K562 (cell line): ENCODE measurements around the gene ITGB2. TPM values are rescaled to one million over a fixed set of nuclear protein-coding genes. Genes with fewer than 3 reads are reported as not detected.

Source experiments
- ATAC-seq: fragments of 200-7000 bp; cut with Tn5 transposase; 3 replicates; pipeline ENCODE4 v1.9.1; 2020; ENCODE audit warnings: moderate library complexity
- BruUV-seq: library from RNA; stranded (reverse); fragments of 400-500 nt; replicated peaks from 2 replicates; lab custom pipeline; 2021; lab: Mats Ljungman, UMichigan
- CTCF ChIA-PET: fragments of 300-600 bp; formaldehyde crosslinking; extraction: SDS; loops from one replicate; lab custom pipeline; 2021; ENCODE audit warnings: low intra/inter-chr PET ratio; lab: Yijun Ruan, JAX
- POLR2A ChIA-PET: fragments of 300-600, 350-650 bp; sonication (Branson Sonifier 250); formaldehyde crosslinking; extraction: SDS; loops from one replicate; lab custom pipeline; 2021; ENCODE audit warnings: antibody characterized with exemption, inconsistent platforms; lab: Yijun Ruan, JAX
- DNase-seq, 4 experiments: peaks; one replicate each; pipeline versions ENCODE4 v3.0.0 to v3.0.0-alpha.2; 2011 to 2018; ENCODE audit warnings: low spot score in 3 of 4, mixed read lengths in 3 of 4; ENCODE audit errors: extremely low read depth in 1 of 4
- FAIRE-seq: peaks from 2 replicates; lab custom pipeline; 2011; peaks lifted over from hg19 to GRCh38; lab: Jason Lieb, UNC
- H2AFZ ChIP-seq: 2 replicates; pipeline ENCODE4 v1.6.0; 2011; ENCODE audit warnings: low read depth, low read length, control low read depth, inconsistent platforms
- H3K27ac ChIP-seq: fragments of 200-600 bp; 3 replicates; pipeline ENCODE4 v1.8.0; 2011; ENCODE audit warnings: low read depth, mild to moderate bottlenecking, control low read depth, inconsistent platforms, low read length, moderate library complexity, mixed read lengths; ENCODE audit errors: extremely low read depth
- H3K27me3 ChIP-seq, 2 experiments: fragments of 300-600 bp in 1 of 2; 2 replicates in 1 of 2; 3 replicates in 1 of 2; pipeline versions ENCODE4 v1.6.0 to v1.8.0; 2011; ENCODE audit warnings: inconsistent platforms in 2 of 2, low read length in 2 of 2, mild to moderate bottlenecking in 1 of 2, mixed read lengths in 1 of 2, moderate library complexity in 1 of 2; ENCODE audit not compliant: control insufficient read depth in 2 of 2, insufficient read depth in 2 of 2
- H3K36me3 ChIP-seq: fragments of 300-600 bp; 3 replicates; pipeline ENCODE4 v1.8.0; 2011; ENCODE audit warnings: mild to moderate bottlenecking, low read length, inconsistent platforms; ENCODE audit not compliant: control insufficient read depth, insufficient read depth
- H3K4me1 ChIP-seq, 2 experiments: fragments of 200-600 bp in 1 of 2; replicated peaks in 1 of 2; 2 replicates in 1 of 2; 3 replicates in 1 of 2; pipeline versions ENCODE4 v1.5.1 to v1.8.0; 2011; ENCODE audit warnings: inconsistent platforms in 2 of 2, low read length in 2 of 2, mild to moderate bottlenecking in 1 of 2, mixed read lengths in 1 of 2, moderate library complexity in 1 of 2; ENCODE audit not compliant: control insufficient read depth in 2 of 2, insufficient read depth in 2 of 2
- H3K4me2 ChIP-seq: 2 replicates; pipeline ENCODE4 v1.6.1; 2011; ENCODE audit warnings: low read length, control low read depth, inconsistent platforms, mixed read lengths; ENCODE audit not compliant: insufficient read depth
- H3K4me3 ChIP-seq: fragments of 200-600 bp; sonication (generic), shearing (Covaris generic); 2 replicates; pipeline ENCODE4 v1.5.1; 2016; ENCODE audit warnings: control low read depth, inconsistent platforms
- H3K79me2 ChIP-seq: fragments of 200-600 bp; 3 replicates; pipeline ENCODE4 v1.8.0; 2011; ENCODE audit warnings: low read length, inconsistent platforms; ENCODE audit not compliant: control insufficient read depth, insufficient read depth
- H3K9ac ChIP-seq, 2 experiments: 2 replicates each; pipeline versions ENCODE4 v1.6.0 to v1.6.1; 2011; ENCODE audit warnings: low read depth in 2 of 2, low read length in 2 of 2, control low read depth in 1 of 2, inconsistent platforms in 1 of 2, mild to moderate bottlenecking in 1 of 2, mixed read lengths in 1 of 2; ENCODE audit not compliant: insufficient read depth in 1 of 2
- H3K9me1 ChIP-seq: one replicate; pipeline ENCODE4 v1.6.0; 2011; ENCODE audit warnings: inconsistent platforms, mild to moderate bottlenecking, low read length, moderate library complexity; ENCODE audit not compliant: control insufficient read depth, insufficient read depth
- H3K9me3 ChIP-seq: replicated peaks from 2 replicates; pipeline ENCODE4 v1.5.1; 2011; ENCODE audit warnings: low read depth, low read length, inconsistent platforms; ENCODE audit not compliant: control insufficient read depth, insufficient read depth
- H4K20me1 ChIP-seq: replicated peaks from 2 replicates; pipeline ENCODE4 v1.6.1; 2011; ENCODE audit warnings: low read length, inconsistent platforms, mixed read lengths; ENCODE audit not compliant: control insufficient read depth, insufficient read depth
- CXXC5 ChIP-seq: fragments of 250-450 bp; sonication (Bioruptor Pico); IDR thresholded peaks from 2 replicates; pipeline ENCODE4 v1.8.0; 2022; ENCODE audit warnings: inconsistent platforms, mild to moderate bottlenecking, moderate library complexity
- GATAD2A ChIP-seq: fragments of 450-650 bp; IDR thresholded peaks from 2 replicates; pipeline ENCODE4 v1.6.1; 2017
- HIVEP1 ChIP-seq: fragments of 250-450 bp; sonication (Bioruptor Pico); IDR thresholded peaks from 2 replicates; pipeline ENCODE4 v1.4.0; 2020; ENCODE audit warnings: mild to moderate bottlenecking
- NR2C1 ChIP-seq, 2 experiments: fragments of 450-650 bp; IDR thresholded peaks; 2 replicates each; pipeline ENCODE4 v1.6.1; 2017; ENCODE audit warnings: mild to moderate bottlenecking in 2 of 2, antibody characterized with exemption in 1 of 2, inconsistent platforms in 1 of 2, missing compliant biosample characterization in 1 of 2, missing genetic modification characterization in 1 of 2
- POLR2G ChIP-seq: fragments of 200-400 bp; formaldehyde crosslinking; IDR thresholded peaks from 2 replicates; pipeline ENCODE4 v1.6.1; 2017; ENCODE audit warnings: low read depth, mild to moderate bottlenecking, antibody characterized with exemption, low read length, moderate library complexity
- SRF ChIP-seq, 2 experiments: fragments of 250-450, 450-650 bp in 1 of 2; sonication (Bioruptor Pico) in 1 of 2; sonication (generic) in 1 of 2; formaldehyde crosslinking; IDR thresholded peaks; 2 replicates each; pipeline versions ENCODE4 v1.5.0 to v1.5.1; 2020 to 2022; ENCODE audit warnings: mild to moderate bottlenecking in 1 of 2, missing genetic modification reagents in 1 of 2
- TEAD1 ChIP-seq, 2 experiments: fragments of 450-650 bp in 1 of 2; sonication (generic) in 1 of 2; formaldehyde crosslinking; IDR thresholded peaks; 2 replicates each; pipeline versions ENCODE4 v1.4.0 to v1.8.0; 2020 to 2022; ENCODE audit warnings: mild to moderate bottlenecking in 2 of 2, missing genetic modification reagents in 1 of 2
- ZNF324 ChIP-seq: fragments of 250-450 bp; sonication (Bioruptor Pico); IDR thresholded peaks from 2 replicates; pipeline ENCODE4 v1.4.0; 2020; ENCODE audit warnings: mild to moderate bottlenecking
- WGBS: fragments of 100-300 bp; shearing (Covaris generic); methylation state at CpG from one replicate; pipeline ENCODE4 v1.1.6; 2016; ENCODE audit warnings: low coverage, mixed read lengths; ENCODE audit not compliant: insufficient coverage; ENCODE audit errors: missing lambda C conversion rate; 5-methylcytosine and 5-hydroxymethylcytosine counted together
- in situ Hi-C: fragments of 300-500 bp; cut with MboI; formaldehyde crosslinking; loops from 4 replicates; pipeline ENCODE4 v1.15.0; 2018; ENCODE audit warnings: inconsistent platforms, mixed read lengths
- intact Hi-C: fragments of 100-400 bp; cut with micrococcal nuclease; formaldehyde crosslinking; loops from 2 replicates; pipeline ENCODE4 v1.14.2; 2022
- polyA plus RNA-seq, 8 experiments: library from polyadenylated mRNA; depleted of rRNA in 4 of 8; stranded (reverse) in 5 of 8; unstranded in 3 of 8; fragments of >200 nt; fragmentation: Nextera tagmentation in 2 of 8; fragmentation: Illumina TruSeq in 1 of 8; extraction: Ambion mirVana in 2 of 8; extraction: Trizol in 1 of 8; gene quantifications; 2 replicates each; pipeline versions ENCODE4 v1.2.1 to v1.2.3, GENCODE V29; 2011 to 2014; ENCODE audit warnings: inconsistent platforms in 1 of 8, missing spikeins in 1 of 8
- total RNA-seq, 7 experiments: library from RNA; depleted of rRNA in 6 of 7; stranded (reverse); fragments of >200 nt in 6 of 7; fragmentation: Illumina TruSeq in 2 of 7; extraction: Trizol in 2 of 7; gene quantifications; 2 replicates each; pipeline versions ENCODE4 v1.2.1 to v1.2.3, GENCODE V29; 2011 to 2021; ENCODE audit warnings: low replicate concordance in 1 of 7
- TF ChIP-seq, protein P1 (sequence below): fragments of 250-450 bp; sonication (Bioruptor Pico); IDR thresholded peaks from 2 replicates; pipeline ENCODE4 v1.9.0; 2021; ENCODE audit warnings: mild to moderate bottlenecking, inconsistent platforms
- TF ChIP-seq, protein P2 (sequence below): fragments of 450-650 bp; formaldehyde crosslinking; IDR thresholded peaks from 2 replicates; pipeline ENCODE4 v1.4.0; 2020; ENCODE audit warnings: mild to moderate bottlenecking, moderate library complexity

Gene ITGB2
- total and polyA plus RNA-seq, 9 of the 15 experiments (the other 6 are each of a cell fraction or from before 2014, with no cell fraction given) = 0.07 to 1.3 (median 0.51) TPM; not detected in 2

DNA sequence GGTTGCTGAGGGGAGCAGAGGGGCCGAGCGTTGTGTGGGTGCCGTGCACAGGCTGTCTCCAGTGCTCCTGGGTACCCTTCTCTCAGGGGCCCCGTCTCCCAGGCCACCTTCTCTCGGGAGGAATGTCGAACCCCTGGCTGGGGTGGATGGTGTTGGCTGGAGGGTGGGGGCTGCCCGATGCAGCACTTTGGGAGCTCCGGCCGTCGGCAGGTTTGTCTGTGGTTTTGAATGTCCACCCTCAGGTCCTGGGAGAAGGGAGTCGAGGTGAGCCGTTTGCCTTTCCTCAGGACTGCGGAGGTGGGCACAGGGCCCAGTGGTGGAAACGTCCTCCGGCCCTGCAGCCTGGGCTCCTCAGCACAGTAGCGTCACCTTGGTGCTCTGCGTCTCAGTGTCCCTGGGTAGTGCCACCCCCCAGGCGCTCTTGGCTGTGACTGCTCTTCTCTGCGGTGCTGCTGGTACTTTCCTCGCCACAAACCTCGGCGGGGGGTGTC lies 33.6 kb upstream of the ITGB2 start:
- Histone ChIP-seq H3K36me3 (peaks cover 91% of the 10 kb centered on the region; the same call in 2 of the 3 replicates), H3K4me1 (peaks cover 0 to 61% of the 10 kb centered on the region in 2 experiments; a peak in 2 of 5 replicates), H3K4me2 (no peak overlapping the region), H3K27me3 (no peaks in the 10 kb centered on the region), H3K79me2 (peaks cover 78% of the 10 kb centered on the region), H2AFZ (no peak overlapping the region), H3K27ac (no peak overlapping the region), H3K9ac (0 out of 4 replicates have a peak overlapping the region, but pooled peaks of 1 of the 2 experiments have one; percentile 7), H3K9me1 (no peaks in the 10 kb centered on the region), H4K20me1 (peaks cover 51% of the 10 kb centered on the region), H3K9me3 (no peaks in the 10 kb centered on the region), H3K4me3 (no peak overlapping the region)
- no TSS peak for BruUV-seq
- intact Hi-C loops = no loop called here
- no peak for ATAC-seq
- WGBS = 97% methylated on average over 12 of the region's 22 CpGs
- CTCF ChIA-PET = interaction anchor here (0.6 kb wide), 2 partner anchors 32 to 280 kb away, joined by 4 read pairs; no protein-coding TSS in a partner anchor
- no peak for FAIRE-seq
- TF ChIP-seq HIVEP1 (CRISPR knock-in tag) = no peak
- TF ChIP-seq POLR2G = 0 out of 2 replicates have a peak, but pooled peaks have one; percentile 22
- DNase-seq = no peak
- in situ Hi-C loops = loop anchor here (10.0 to 25.0 kb wide), 2 partner anchors 490 to 883 kb away; no protein-coding TSS in a partner anchor
- POLR2A ChIA-PET = interaction anchor here (0.7 to 1.7 kb wide), 2 partner anchors 10 to 158 kb away, joined by 4 to 7 read pairs; no protein-coding TSS in a partner anchor

DNA sequence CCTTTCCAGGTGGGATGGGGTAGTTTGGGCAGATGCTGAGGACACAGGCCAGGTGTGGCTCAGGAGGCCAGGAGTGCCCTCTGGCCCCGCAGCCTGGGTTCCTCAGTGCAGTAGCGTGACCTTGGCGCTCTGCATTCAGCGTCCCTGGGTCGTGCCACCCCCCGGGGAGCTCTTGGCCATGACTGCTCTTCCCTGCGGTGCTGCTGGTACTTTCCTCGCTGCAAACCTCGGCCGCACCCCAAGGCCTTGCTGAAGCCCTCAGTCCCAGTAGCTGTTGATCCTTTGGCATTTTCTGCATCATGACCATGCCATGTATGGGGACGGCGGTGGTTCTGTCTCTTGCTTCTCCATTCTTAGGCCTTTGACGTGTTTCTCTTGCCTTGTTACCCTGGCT lies 32.9 kb upstream of the ITGB2 start:
- Histone ChIP-seq H3K4me2 (no peak overlapping the region), H3K27ac (no peak overlapping the region), H2AFZ (no peak overlapping the region), H3K9me3 (no peaks in the 10 kb centered on the region), H3K4me1 (peaks cover 0 to 66% of the 10 kb centered on the region in 2 experiments; a peak in 2 of 5 replicates), H3K79me2 (peaks cover 84% of the 10 kb centered on the region), H4K20me1 (peaks cover 51% of the 10 kb centered on the region), H3K36me3 (peaks cover 91% of the 10 kb centered on the region; the same call in 2 of the 3 replicates), H3K4me3 (no peak overlapping the region), H3K9ac (peak overlapping the region in 1 of 2 experiments; percentile 10; a peak in 1 of 4 replicates), H3K9me1 (no peaks in the 10 kb centered on the region), H3K27me3 (no peaks in the 10 kb centered on the region)
- no peak for ATAC-seq
- no TSS peak for BruUV-seq
- POLR2A ChIA-PET = interaction anchor here (0.7 to 1.7 kb wide), 3 partner anchors 9 to 158 kb away, joined by 3 to 7 read pairs (median 4); no protein-coding TSS in a partner anchor
- no peak for DNase-seq
- intact Hi-C loops (no loop called here), in situ Hi-C loops (loop anchor here (10.0 to 25.0 kb wide), 2 partner anchors 491 to 884 kb away; no protein-coding TSS in a partner anchor)
- CTCF ChIA-PET = no interaction called here
- 98% methylated on average over 13 of the region's 13 CpGs for WGBS
- FAIRE-seq = no peak
- TF ChIP-seq CXXC5 (CRISPR knock-in tag) = no peak
- TF ChIP-seq GATAD2A = no peak
- no peak for TF ChIP-seq TEAD1 (CRISPR knock-in tag; IDR thresholded peaks at IDR 0.05)
- no peak for TF ChIP-seq NR2C1 (IDR thresholded peaks at IDR 0.05)
- no peak for TF ChIP-seq NR2C1 (tag; IDR thresholded peaks at IDR 0.05)
- TF ChIP-seq, protein P1, sequence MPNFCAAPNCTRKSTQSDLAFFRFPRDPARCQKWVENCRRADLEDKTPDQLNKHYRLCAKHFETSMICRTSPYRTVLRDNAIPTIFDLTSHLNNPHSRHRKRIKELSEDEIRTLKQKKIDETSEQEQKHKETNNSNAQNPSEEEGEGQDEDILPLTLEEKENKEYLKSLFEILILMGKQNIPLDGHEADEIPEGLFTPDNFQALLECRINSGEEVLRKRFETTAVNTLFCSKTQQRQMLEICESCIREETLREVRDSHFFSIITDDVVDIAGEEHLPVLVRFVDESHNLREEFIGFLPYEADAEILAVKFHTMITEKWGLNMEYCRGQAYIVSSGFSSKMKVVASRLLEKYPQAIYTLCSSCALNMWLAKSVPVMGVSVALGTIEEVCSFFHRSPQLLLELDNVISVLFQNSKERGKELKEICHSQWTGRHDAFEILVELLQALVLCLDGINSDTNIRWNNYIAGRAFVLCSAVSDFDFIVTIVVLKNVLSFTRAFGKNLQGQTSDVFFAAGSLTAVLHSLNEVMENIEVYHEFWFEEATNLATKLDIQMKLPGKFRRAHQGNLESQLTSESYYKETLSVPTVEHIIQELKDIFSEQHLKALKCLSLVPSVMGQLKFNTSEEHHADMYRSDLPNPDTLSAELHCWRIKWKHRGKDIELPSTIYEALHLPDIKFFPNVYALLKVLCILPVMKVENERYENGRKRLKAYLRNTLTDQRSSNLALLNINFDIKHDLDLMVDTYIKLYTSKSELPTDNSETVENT (CRISPR knock-in tag) = no peak
- TF ChIP-seq, protein P2, sequence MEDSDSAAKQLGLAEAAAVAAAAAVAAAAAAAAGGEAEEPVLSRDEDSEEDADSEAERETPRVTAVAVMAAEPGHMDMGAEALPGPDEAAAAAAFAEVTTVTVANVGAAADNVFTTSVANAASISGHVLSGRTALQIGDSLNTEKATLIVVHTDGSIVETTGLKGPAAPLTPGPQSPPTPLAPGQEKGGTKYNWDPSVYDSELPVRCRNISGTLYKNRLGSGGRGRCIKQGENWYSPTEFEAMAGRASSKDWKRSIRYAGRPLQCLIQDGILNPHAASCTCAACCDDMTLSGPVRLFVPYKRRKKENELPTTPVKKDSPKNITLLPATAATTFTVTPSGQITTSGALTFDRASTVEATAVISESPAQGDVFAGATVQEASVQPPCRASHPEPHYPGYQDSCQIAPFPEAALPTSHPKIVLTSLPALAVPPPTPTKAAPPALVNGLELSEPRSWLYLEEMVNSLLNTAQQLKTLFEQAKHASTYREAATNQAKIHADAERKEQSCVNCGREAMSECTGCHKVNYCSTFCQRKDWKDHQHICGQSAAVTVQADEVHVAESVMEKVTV (CRISPR knock-in tag) = no peak
- no peak for TF ChIP-seq ZNF324 (CRISPR knock-in tag)
- TF ChIP-seq SRF (CRISPR knock-in tag; IDR thresholded peaks at IDR 0.05) = no peak
